HEK293 (cell line): Measurements from ENCODE around the gene FGF12.

ENCODE experiments used
- CTCF ChIA-PET: fragments of 350-600 bp; formaldehyde crosslinking; extraction: SDS; loops from one replicate; lab custom pipeline; 2021; ENCODE audit warnings: antibody characterized with exemption; lab: Yijun Ruan, JAX
- POLR2A ChIA-PET: fragments of 300-600 bp; formaldehyde crosslinking; extraction: SDS; loops from one replicate; lab custom pipeline; 2020; ENCODE audit warnings: antibody characterized with exemption, inconsistent platforms; lab: Yijun Ruan, JAX
- H3K27ac ChIP-seq: fragments of 200-500 bp; sonication (Bioruptor generic); 2 replicates; pipeline ENCODE4 v1.5.1; 2014; ENCODE audit warnings: low read depth, low read length, control low read depth, inconsistent platforms; ENCODE audit errors: extremely low read depth
- H3K36me3 ChIP-seq, 2 experiments: fragments of 200-500 bp in 1 of 2; sonication (Bioruptor generic) in 1 of 2; 1 replicate in 1 of 2; 2 replicates in 1 of 2; pipeline ENCODE4 v1.5.1; 2014 to 2017; ENCODE audit warnings: inconsistent platforms in 2 of 2, low read length in 2 of 2; ENCODE audit not compliant: control insufficient read depth in 2 of 2, insufficient read depth in 1 of 2
- H3K4me1 ChIP-seq: fragments of 200-500 bp; sonication (Bioruptor generic); 2 replicates; pipeline ENCODE4 v1.5.1; 2014; ENCODE audit warnings: mild to moderate bottlenecking, low read length, inconsistent platforms; ENCODE audit not compliant: control insufficient read depth, insufficient read depth
- H3K4me3 ChIP-seq: 2 replicates; pipeline ENCODE4 v1.5.1; 2011; ENCODE audit warnings: low read depth, mild to moderate bottlenecking, control low read depth, low read length, moderate library complexity
- H3K9me3 ChIP-seq: fragments of 200-500 bp; sonication (Bioruptor generic); 2 replicates; pipeline ENCODE4 v1.5.1; 2014; ENCODE audit warnings: low read depth, low read length, inconsistent platforms; ENCODE audit not compliant: control insufficient read depth, insufficient read depth
- KLF8 ChIP-seq: fragments of 450-650 bp; formaldehyde crosslinking; IDR thresholded peaks from 2 replicates; pipeline ENCODE4 v1.5.1; 2016; ENCODE audit warnings: missing biosample characterization, missing genetic modification characterization
- PRDM4 ChIP-seq: fragments of 450-650 bp; formaldehyde crosslinking; IDR thresholded peaks from 2 replicates; pipeline ENCODE4 v1.5.1; 2017; ENCODE audit warnings: missing biosample characterization, missing genetic modification characterization
- REPIN1 ChIP-seq: fragments of 450-650 bp; formaldehyde crosslinking; IDR thresholded peaks from 2 replicates; pipeline ENCODE4 v1.5.1; 2017; ENCODE audit warnings: missing biosample characterization, missing genetic modification characterization, low read depth
- ZBTB8A ChIP-seq: fragments of 450-650 bp; formaldehyde crosslinking; IDR thresholded peaks from 2 replicates; pipeline ENCODE4 v1.5.1; 2016; ENCODE audit warnings: missing biosample characterization, missing genetic modification characterization
- ZIC2 ChIP-seq: fragments of 450-650 bp; formaldehyde crosslinking; IDR thresholded peaks from 2 replicates; pipeline ENCODE4 v1.5.1; 2016; ENCODE audit warnings: missing biosample characterization, missing genetic modification characterization
- ZNF133 ChIP-seq: fragments of 450-650 bp; formaldehyde crosslinking; IDR thresholded peaks from 2 replicates; pipeline ENCODE4 v1.5.1; 2016; ENCODE audit warnings: missing biosample characterization, missing genetic modification characterization
- ZNF169 ChIP-seq: fragments of 450-650 bp; formaldehyde crosslinking; IDR thresholded peaks from 2 replicates; pipeline ENCODE4 v1.5.1; 2016; ENCODE audit warnings: missing biosample characterization, missing genetic modification characterization
- ZNF184 ChIP-seq: fragments of 450-650 bp; IDR thresholded peaks from 2 replicates; pipeline ENCODE4 v1.5.1; 2018; ENCODE audit warnings: missing biosample characterization, mild to moderate bottlenecking, missing genetic modification characterization
- ZNF311 ChIP-seq: fragments of 450-650 bp; formaldehyde crosslinking; IDR thresholded peaks from 2 replicates; pipeline ENCODE4 v1.5.1; 2017; ENCODE audit warnings: missing biosample characterization, missing genetic modification characterization, borderline replicate concordance
- ZNF501 ChIP-seq: fragments of 450-650 bp; formaldehyde crosslinking; IDR thresholded peaks from 2 replicates; pipeline ENCODE4 v1.5.1; 2016; ENCODE audit warnings: missing biosample characterization, missing genetic modification characterization
- ZNF623 ChIP-seq: fragments of 450-650 bp; formaldehyde crosslinking; IDR thresholded peaks from 2 replicates; pipeline ENCODE4 v1.5.1; 2016; ENCODE audit warnings: missing biosample characterization, missing genetic modification characterization
- ZNF654 ChIP-seq: fragments of 450-650 bp; formaldehyde crosslinking; IDR thresholded peaks from 2 replicates; pipeline ENCODE4 v1.5.1; 2016; ENCODE audit warnings: low read depth, missing biosample characterization, missing genetic modification characterization
- ZNF768 ChIP-seq: fragments of 450-650 bp; formaldehyde crosslinking; IDR thresholded peaks from 2 replicates; pipeline ENCODE4 v1.5.1; 2018; ENCODE audit warnings: missing biosample characterization, mild to moderate bottlenecking, missing genetic modification characterization
- TF ChIP-seq, protein P1 (sequence below): sonication (generic); formaldehyde crosslinking; IDR thresholded peaks from 2 replicates; pipeline ENCODE4 v1.8.1; 2022; ENCODE audit warnings: mild to moderate bottlenecking, moderate library complexity, missing genetic modification reagents

The FGF12 gene

DNA sequence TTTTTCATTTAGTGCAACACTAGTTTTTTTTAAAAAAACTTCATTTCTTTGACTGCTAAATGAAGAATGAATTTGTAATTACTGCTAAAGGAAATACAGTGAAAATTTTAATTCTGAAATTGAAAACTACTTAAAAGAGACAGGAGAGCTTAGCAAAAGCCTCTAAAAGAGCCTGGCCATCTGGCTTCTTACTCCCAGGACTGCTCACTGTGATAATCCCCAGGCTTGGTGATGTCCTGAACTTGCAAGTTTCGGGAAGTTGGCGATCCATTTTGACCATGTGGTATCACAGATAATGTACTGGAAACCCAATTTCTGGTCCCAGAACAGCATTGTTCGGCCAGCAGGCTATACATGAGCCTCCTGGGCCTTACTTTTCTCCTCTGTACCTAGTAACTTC lies 292.1 kb downstream of the FGF12 start:
- ChIA-PET CTCF (interaction anchor here (0.5 to 2.9 kb wide), 4 partner anchors 10 to 168 kb away, joined by 3 to 14 read pairs (median 4); no protein-coding TSS in a partner anchor), POLR2A (no interaction called here)
- TF ChIP-seq KLF8 (tag by site-specific recombination) (no peak), ZNF768 (no peak), ZBTB8A (tag by site-specific recombination) (no peak), ZNF169 (tag by site-specific recombination) (no peak), ZNF623 (no peak)
- TF ChIP-seq, protein P1, sequence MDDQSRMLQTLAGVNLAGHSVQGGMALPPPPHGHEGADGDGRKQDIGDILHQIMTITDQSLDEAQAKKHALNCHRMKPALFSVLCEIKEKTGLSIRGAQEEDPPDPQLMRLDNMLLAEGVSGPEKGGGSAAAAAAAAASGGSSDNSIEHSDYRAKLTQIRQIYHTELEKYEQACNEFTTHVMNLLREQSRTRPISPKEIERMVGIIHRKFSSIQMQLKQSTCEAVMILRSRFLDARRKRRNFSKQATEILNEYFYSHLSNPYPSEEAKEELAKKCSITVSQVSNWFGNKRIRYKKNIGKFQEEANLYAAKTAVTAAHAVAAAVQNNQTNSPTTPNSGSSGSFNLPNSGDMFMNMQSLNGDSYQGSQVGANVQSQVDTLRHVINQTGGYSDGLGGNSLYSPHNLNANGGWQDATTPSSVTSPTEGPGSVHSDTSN = no peak
- Histone ChIP-seq H3K4me3 (no peak overlapping the region), H3K36me3 (no peaks in the 10 kb centered on the region), H3K27ac (no peak overlapping the region), H3K9me3 (no peaks in the 10 kb centered on the region), H3K4me1 (no peaks in the 10 kb centered on the region)

GRCh38 chr3:192434186-192434585 lies 293.2 kb downstream of the FGF12 start:
- Histone ChIP-seq H3K4me1 (no peaks in the 10 kb centered on the region), H3K36me3 (no peaks in the 10 kb centered on the region), H3K9me3 (no peaks in the 10 kb centered on the region), H3K27ac (no peak overlapping the region), H3K4me3 (no peak overlapping the region)
- CTCF ChIA-PET = interaction anchor here (0.7 to 1.5 kb wide), 2 partner anchors 10 to 306 kb away, joined by 4 to 7 read pairs; no protein-coding TSS in a partner anchor
- no peak for TF ChIP-seq REPIN1 (tag by site-specific recombination)
- no peak for TF ChIP-seq ZNF311 (tag by site-specific recombination)
- TF ChIP-seq ZNF133 (tag by site-specific recombination) = no peak
- TF ChIP-seq ZNF184 (tag by site-specific recombination) = no peak
- POLR2A ChIA-PET = no interaction called here

GRCh38 chr3:192433704-192434103 lies 293.6 kb downstream of the FGF12 start:
- no peak overlapping the region for H3K27ac ChIP-seq
- TF ChIP-seq PRDM4 (tag by site-specific recombination) = no peak
- TF ChIP-seq ZNF311 (tag by site-specific recombination) = no peak
- TF ChIP-seq ZIC2 = peak; percentile 65
- no peak for TF ChIP-seq ZNF133 (tag by site-specific recombination)
- no peak for TF ChIP-seq ZNF169 (tag by site-specific recombination)
- H3K9me3 ChIP-seq = no peaks in the 10 kb centered on the region
- H3K4me3 ChIP-seq = no peak overlapping the region
- no peaks in the 10 kb centered on the region for H3K4me1 ChIP-seq
- ChIA-PET POLR2A (no interaction called here), CTCF (interaction anchor here (0.7 to 1.5 kb wide), 4 partner anchors 10 to 306 kb away, joined by 3 to 7 read pairs (median 4); no protein-coding TSS in a partner anchor)
- no peaks in the 10 kb centered on the region for H3K36me3 ChIP-seq

DNA sequence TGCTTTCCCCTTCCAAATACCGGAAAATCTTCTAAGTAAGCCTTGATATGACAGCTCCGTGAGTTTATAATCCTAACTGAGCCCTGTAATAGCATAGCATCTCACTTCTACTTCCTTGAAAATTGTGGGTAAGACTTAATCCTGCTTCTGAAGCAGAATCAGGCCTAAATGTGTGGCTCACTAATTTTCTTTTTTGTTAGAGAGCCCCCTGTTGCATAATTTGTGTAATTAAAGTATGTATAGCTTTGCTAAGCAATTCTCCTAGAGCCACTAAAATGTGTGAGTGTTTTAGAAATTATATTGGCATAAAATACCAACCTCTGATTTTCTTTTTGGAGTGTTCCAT lies 304.4 kb downstream of the FGF12 start:
- CTCF ChIA-PET = interaction anchor here (0.5 to 2.1 kb wide), 12 partner anchors 10 to 364 kb away, joined by 3 to 12 read pairs (median 4); no protein-coding TSS in a partner anchor
- no peak overlapping the region for H3K4me3 ChIP-seq

More for the DNA sequence above, 304.4 kb downstream of the FGF12 start:
- no peaks in the 10 kb centered on the region for H3K36me3 ChIP-seq
- H3K27ac ChIP-seq = no peak overlapping the region
- TF ChIP-seq ZNF654 (tag by site-specific recombination) = peak; percentile 37
- no peak for TF ChIP-seq ZNF501
- no peaks in the 10 kb centered on the region for H3K9me3 ChIP-seq
- H3K4me1 ChIP-seq = no peaks in the 10 kb centered on the region
- POLR2A ChIA-PET = no interaction called here
